ENCODE measurements around the gene HYLS1.
"Not testable (repeated sequence)": the region's sequence is repeated elsewhere in the genome, so short reads cannot be mapped to it uniquely, and the experiment has no call there.

The HYLS1 gene

GRCh38 chr11:125887373-125888324 is at the start of gene HYLS1:
TSS of gene HYLS1 (plus strand) at chr11:125887668. CDS start at chr11:125899369, 11,701 bp downstream.
- Histone ChIP-seq H3K9me3 (no peaks in the 10 kb centered on the region), H3K4me1 (peaks cover 0 to 18% (median 6%) of the 10 kb centered on the region in 4 donors), H3K4me3 (peak within 1 kb of the TSS; percentile 65 to 78), H3K27me3 (no peaks in the 10 kb centered on the region), H3K27ac (peak within 1 kb of the TSS; percentile 88 to 90), H3K36me3 (peaks cover 0 to 6% (median 0%) of the 10 kb centered on the region in 3 donors)
- TF ChIP-seq CTCF (IDR thresholded peaks at IDR 0.05), result peak; percentile 4 to 28
- intact Hi-C loops (cut with DNase I; ENCODE audit: low total_unique reads), result no loop called here
- peak; percentile 92 to 96 for DNase-seq

- no peaks in the 10 kb centered on the region for H3K36me3 ChIP-seq
- H3K4me3 ChIP-seq, result no peak overlapping the region
- TF ChIP-seq CTCF (IDR thresholded peaks at IDR 0.05), result no peak
- H3K27me3 ChIP-seq, result no peaks in the 10 kb centered on the region
- no peak for DNase-seq
- no peak overlapping the region for H3K27ac ChIP-seq
- no peaks in the 10 kb centered on the region for H3K4me1 ChIP-seq
- intact Hi-C loops (cut with DNase I; ENCODE audit: low total_unique reads), result no loop called here
- H3K9me3 ChIP-seq, result peaks cover 2 to 27% (median 16%) of the 10 kb centered on the region in 3 donors
Observed at GRCh38 chr11:125842321-125842948, 45.0 kb upstream of the HYLS1 start.

GRCh38 chr11:125846188-125846587 is 41.3 kb upstream of the HYLS1 start:
- no peaks in the 10 kb centered on the region for H3K4me1 ChIP-seq
- intact Hi-C loops (cut with DNase I; ENCODE audit: low total_unique reads), result no loop called here
- no peak overlapping the region for H3K4me3 ChIP-seq
- H3K36me3 ChIP-seq, result no peaks in the 10 kb centered on the region
- peaks cover 0 to 27% (median 16%) of the 10 kb centered on the region in 3 donors for H3K9me3 ChIP-seq
- TF ChIP-seq CTCF (IDR thresholded peaks at IDR 0.05), result no peak
- no peaks in the 10 kb centered on the region for H3K27me3 ChIP-seq
- H3K27ac ChIP-seq, result no peak overlapping the region
- DNase-seq, result no peak

- DNase-seq; H3K27me3 ChIP-seq; H3K27ac ChIP-seq; H3K4me3 ChIP-seq; H3K36me3 ChIP-seq; intact Hi-C loops (cut with DNase I; ENCODE audit: low total_unique reads); H3K4me1 ChIP-seq; H3K9me3 ChIP-seq: not testable (repeated sequence)
Observed at GRCh38 chr11:125857670-125858069, 29.8 kb upstream of the HYLS1 start.

GRCh38 chr11:125862786-125863185 is 24.7 kb upstream of the HYLS1 start:
- H3K36me3 ChIP-seq; H3K4me3 ChIP-seq; H3K9me3 ChIP-seq; H3K27me3 ChIP-seq; intact Hi-C loops (cut with DNase I; ENCODE audit: low total_unique reads); H3K4me1 ChIP-seq; DNase-seq; H3K27ac ChIP-seq: not testable (repeated sequence)

GRCh38 chr11:125865354-125865753 is 22.1 kb upstream of the HYLS1 start:
- H3K4me1 ChIP-seq; H3K9me3 ChIP-seq; H3K36me3 ChIP-seq; H3K27ac ChIP-seq; DNase-seq; H3K27me3 ChIP-seq; intact Hi-C loops (cut with DNase I; ENCODE audit: low total_unique reads); H3K4me3 ChIP-seq: not testable (repeated sequence)

GRCh38 chr11:125869521-125869920 is 17.9 kb upstream of the HYLS1 start:
- no peak for TF ChIP-seq CTCF (IDR thresholded peaks at IDR 0.05)
- Histone ChIP-seq H3K27ac (no peak overlapping the region), H3K4me3 (no peak overlapping the region), H3K36me3 (no peaks in the 10 kb centered on the region), H3K9me3 (no peaks in the 10 kb centered on the region), H3K27me3 (no peaks in the 10 kb centered on the region), H3K4me1 (peaks cover 0 to 2% (median 0%) of the 10 kb centered on the region in 4 donors)
- intact Hi-C loops (cut with DNase I; ENCODE audit: low total_unique reads), result no loop called here
- DNase-seq, result no peak
